GM23248 (cell line): Measurements from ENCODE around the gene AKAP13.

Experiments used
- EZH2 ChIP-seq: fragments of 200-600 bp; sonication (generic); IDR thresholded peaks from 2 replicates; pipeline ENCODE4 v1.6.1; 2018; ENCODE audit warnings: antibody characterized with exemption, mild to moderate bottlenecking; ENCODE audit not compliant: insufficient read depth, poor library complexity, severe bottlenecking
- EZH2phosphoT487 ChIP-seq: fragments of 200-600 bp; sonication (generic); IDR thresholded peaks from 2 replicates; pipeline ENCODE4 v1.6.1; 2018; ENCODE audit warnings: antibody characterized with exemption, moderate library complexity, mild to moderate bottlenecking, low read depth; ENCODE audit not compliant: insufficient read depth

GRCh38 chr15:85504749-85505676 is 124.6 kb downstream of the AKAP13 start:
- TF ChIP-seq EZH2: no peak
- no peak for TF ChIP-seq EZH2phosphoT487
